NT2/D1 (cell line): Measurements from ENCODE around the gene FRMD5.

Experiments used
- SUZ12 ChIP-seq: IDR thresholded peaks from 2 replicates; pipeline ENCODE4 v1.6.1; 2011; ENCODE audit not compliant: insufficient read length, insufficient read depth; ENCODE audit errors: extremely low read depth
- YY1 ChIP-seq: IDR thresholded peaks from 2 replicates; pipeline ENCODE4 v1.6.1; 2011; ENCODE audit not compliant: insufficient read length, insufficient read depth
- ZNF274 ChIP-seq: IDR thresholded peaks from 2 replicates; pipeline ENCODE4 v1.6.1; 2011; ENCODE audit warnings: mild to moderate bottlenecking, low read depth, low read length

DNA sequence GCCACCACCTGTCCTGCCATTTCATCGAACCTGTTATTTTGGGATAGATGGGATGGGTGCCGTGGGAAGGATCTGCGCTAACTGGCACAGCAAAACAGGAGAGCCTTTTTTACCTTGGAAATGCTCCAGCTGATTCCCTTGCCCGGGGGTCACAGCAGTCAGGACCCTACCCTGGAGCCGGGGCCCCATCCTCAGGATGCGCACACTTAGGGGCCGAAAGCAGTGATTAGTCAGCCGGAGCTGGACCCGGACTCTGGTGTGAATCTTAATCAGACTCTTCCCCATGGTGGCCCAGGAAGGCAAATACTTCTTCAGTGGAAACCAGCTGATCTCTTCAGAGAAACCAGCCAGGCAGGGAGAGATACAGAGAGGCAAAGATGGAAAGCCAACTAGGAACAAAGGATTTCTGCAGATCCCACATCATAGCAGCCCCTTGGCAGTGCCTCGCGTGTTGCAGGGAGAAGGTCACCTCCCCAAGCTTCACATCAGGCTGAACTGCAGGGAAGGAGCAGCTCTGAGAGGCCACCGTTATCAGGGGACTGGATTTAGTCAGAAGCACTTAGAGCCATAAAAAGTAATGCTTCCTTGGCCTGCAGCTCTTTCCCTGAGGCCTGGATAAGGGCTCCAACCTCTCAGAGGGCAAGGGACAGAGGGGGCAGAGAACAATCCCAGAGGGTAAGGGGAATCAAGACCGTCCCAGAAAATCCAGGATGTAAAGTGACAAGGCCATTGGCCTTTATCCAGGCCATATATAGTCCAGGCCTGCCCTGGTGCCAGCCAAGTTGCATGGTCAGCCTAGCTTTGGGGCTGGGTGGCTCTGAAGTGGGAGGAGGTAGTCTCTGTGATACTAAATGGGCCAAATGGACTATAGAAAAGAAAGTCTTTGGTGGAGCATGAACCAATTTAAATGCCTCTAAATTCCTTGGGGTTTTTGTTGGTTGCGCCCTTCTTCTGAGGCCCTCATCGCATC lies 315.4 kb downstream of the FRMD5 start:
- TF ChIP-seq YY1 (no peak), ZNF274 (no peak), SUZ12 (no peak)
